HG03521 (cell line): ENCODE data around the gene CSPG4.
"Not testable (repeated sequence)": the region's sequence is repeated elsewhere in the genome, so short reads cannot be mapped to it uniquely, and the experiment has no call there.

Experiments
- ATAC-seq: cut with Tn5 transposase; IDR thresholded peaks from one replicate; pipeline ENCODE4 v1.9.1; 2021; ENCODE audit warnings: mild to moderate bottlenecking, moderate library complexity; ENCODE audit not compliant: unreplicated experiment

CSPG4 gene

GRCh38 chr15:75649848-75650247, 62.8 kb downstream of the CSPG4 start:
- ATAC-seq = no peak

- no peak for ATAC-seq
Observed at GRCh38 chr15:75649045-75649761, 63.4 kb downstream of the CSPG4 start.

GRCh38 chr15:75648156-75649000, 64.3 kb downstream of the CSPG4 start:
- no peak for ATAC-seq

GRCh38 chr15:75647370-75648155, 65.1 kb downstream of the CSPG4 start, which contains the start of gene SNX33:
TSS of gene SNX33 (plus strand) at chr15:75647912. CDS start at chr15:75649103, 1,191 bp downstream.
- ATAC-seq = no peak

GRCh38 chr15:75646944-75647364, 65.7 kb downstream of the CSPG4 start:
- ATAC-seq = no peak

GRCh38 chr15:75646112-75646943, 66.3 kb downstream of the CSPG4 start:
- ATAC-seq = no peak

GRCh38 chr15:75644376-75644775, 68.3 kb downstream of the CSPG4 start:
- ATAC-seq = no peak

- no peak for ATAC-seq
Observed at GRCh38 chr15:75641603-75642002, 71.0 kb downstream of the CSPG4 start.

- no peak for ATAC-seq
Observed at GRCh38 chr15:75641179-75641503, 71.5 kb downstream of the CSPG4 start.

GRCh38 chr15:75640483-75641178, 72.0 kb downstream of the CSPG4 start:
- ATAC-seq = peak; percentile 21

- peak; percentile 95 for ATAC-seq
Observed at GRCh38 chr15:75639709-75640482, 72.8 kb downstream of the CSPG4 start, which contains the start of gene IMP3. TSS of gene IMP3 (minus strand) at chr15:75640224. CDS start at chr15:75640168, 56 bp downstream.

- ATAC-seq = no peak
Observed at GRCh38 chr15:75639191-75639708, 73.4 kb downstream of the CSPG4 start.

GRCh38 chr15:75637245-75638009, 75.2 kb downstream of the CSPG4 start:
- ATAC-seq = no peak

- no peak for ATAC-seq
Observed at GRCh38 chr15:75636026-75636425, 76.6 kb downstream of the CSPG4 start.

GRCh38 chr15:75633922-75634321, 78.7 kb downstream of the CSPG4 start:
- not testable (repeated sequence) for ATAC-seq

- ATAC-seq = no peak
Observed at GRCh38 chr15:75631935-75632334, 80.7 kb downstream of the CSPG4 start.

- peak; percentile 68 for ATAC-seq
Observed at GRCh38 chr15:75625542-75626347, 86.9 kb downstream of the CSPG4 start, which contains the start of gene SNUPN. TSS of gene SNUPN (minus strand) at chr15:75625725. CDS start at chr15:75621051, 4,674 bp downstream.
